ENCODE measurements around the gene SCGN.
"Not testable (repeated sequence)": the region's sequence is repeated elsewhere in the genome, so short reads cannot be mapped to it uniquely, and the experiment has no call there.

SCGN gene

DNA sequence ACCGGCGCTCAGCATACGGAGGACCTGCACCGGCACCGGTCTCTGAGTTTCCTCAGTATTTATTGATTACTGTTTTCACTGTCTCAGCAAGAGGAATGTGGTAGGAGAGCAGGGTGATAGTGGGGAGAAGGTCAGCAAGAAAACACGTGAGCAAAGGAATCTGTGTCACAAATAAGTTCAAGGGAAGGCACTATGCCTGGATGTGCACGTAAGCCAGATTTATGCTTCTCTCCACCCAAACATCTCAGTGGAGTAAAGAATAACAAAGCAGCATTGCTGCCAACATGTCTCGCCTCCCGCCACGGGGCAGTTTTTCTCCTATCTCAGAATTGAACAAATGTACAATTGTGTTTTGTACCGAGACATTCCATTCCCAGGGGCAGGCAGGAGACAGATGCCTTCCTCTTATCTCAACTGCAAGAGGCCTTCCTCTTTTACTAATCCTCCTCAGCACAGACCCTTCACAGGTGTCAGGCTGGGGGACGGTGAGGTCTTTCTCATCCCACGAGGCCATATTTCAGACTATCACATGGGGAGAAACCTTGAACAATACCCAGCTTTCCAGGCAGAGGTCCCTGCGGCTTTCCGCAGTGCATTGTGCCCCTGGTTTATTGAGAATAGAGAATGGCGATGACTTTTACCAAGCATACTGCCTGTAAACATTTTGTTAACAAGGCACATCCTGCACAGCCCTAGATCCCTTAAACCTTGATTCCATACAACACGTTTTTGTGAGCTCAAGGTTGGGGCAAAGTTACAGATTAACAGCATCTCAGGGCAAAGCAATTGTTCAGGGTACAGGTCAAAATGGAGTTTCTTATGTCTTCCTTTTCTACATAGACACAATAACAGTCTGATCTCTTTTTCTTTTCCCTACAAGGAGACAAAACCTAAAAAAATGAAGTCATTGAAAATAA is 96.8 kb downstream of the SCGN start:
- H3K27me3 ChIP-seq (ENCODE audit: control insufficient read depth in 1 of 2, insufficient read depth in 2 of 2, low read length in 2 of 2); H3K36me3 ChIP-seq (ENCODE audit: control insufficient read depth in 2 of 2, insufficient read depth in 2 of 2, low read length in 2 of 2); H3K4me1 ChIP-seq (ENCODE audit: control insufficient read depth, insufficient read depth, low read length); H3K4me3 ChIP-seq (ENCODE audit: low read length in 2 of 2); H3K27ac ChIP-seq (ENCODE audit: low read length); H3K9me3 ChIP-seq (ENCODE audit: control insufficient read depth in 2 of 2, low read length in 2 of 2); H3K9ac ChIP-seq (ENCODE audit: low read length in 2 of 2): not testable (repeated sequence)

GRCh38 chr6:25749837-25750236 is 97.8 kb downstream of the SCGN start:
- no peaks in the 10 kb centered on the region for H3K4me1 ChIP-seq (ENCODE audit: control insufficient read depth, insufficient read depth, low read length)
- H3K36me3 ChIP-seq (ENCODE audit: control insufficient read depth in 2 of 2, insufficient read depth in 2 of 2, low read length in 2 of 2), result no peaks in the 10 kb centered on the region
- no peak overlapping the region for H3K4me3 ChIP-seq (ENCODE audit: low read length in 2 of 2)
- H3K27me3 ChIP-seq (ENCODE audit: control insufficient read depth in 1 of 2, insufficient read depth in 2 of 2, low read length in 2 of 2), result no peaks in the 10 kb centered on the region
- no peak overlapping the region for H3K27ac ChIP-seq (ENCODE audit: low read length)
- no peaks in the 10 kb centered on the region for H3K9me3 ChIP-seq (ENCODE audit: control insufficient read depth in 2 of 2, low read length in 2 of 2)
- no peak overlapping the region for H3K9ac ChIP-seq (ENCODE audit: low read length in 2 of 2)

DNA sequence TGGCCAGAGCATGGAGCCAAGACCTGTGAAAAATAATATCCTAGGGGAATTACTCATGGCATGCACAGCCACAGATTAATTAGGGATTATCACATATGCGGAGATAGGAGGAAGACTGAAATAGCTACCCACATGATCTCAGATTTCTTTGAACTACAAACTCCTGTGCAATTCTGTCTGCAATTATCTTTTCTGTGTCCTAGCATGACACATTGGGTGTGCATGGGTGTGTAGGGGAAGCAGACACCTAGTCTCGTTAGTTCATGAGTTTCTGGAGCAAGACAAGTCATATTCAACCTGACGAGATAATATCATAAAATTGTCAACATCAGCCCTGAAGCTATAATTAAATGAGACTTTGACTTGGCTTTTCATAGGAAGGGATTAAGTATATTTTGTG is 98.9 kb downstream of the SCGN start:
- Histone ChIP-seq H3K9ac (ENCODE audit: low read length in 2 of 2) (no peak overlapping the region), H3K4me1 (ENCODE audit: control insufficient read depth, insufficient read depth, low read length) (no peaks in the 10 kb centered on the region), H3K36me3 (ENCODE audit: control insufficient read depth in 2 of 2, insufficient read depth in 2 of 2, low read length in 2 of 2) (no peaks in the 10 kb centered on the region), H3K4me3 (ENCODE audit: low read length in 2 of 2) (no peak overlapping the region), H3K27ac (ENCODE audit: low read length) (no peak overlapping the region), H3K9me3 (ENCODE audit: control insufficient read depth in 2 of 2, low read length in 2 of 2) (no peaks in the 10 kb centered on the region), H3K27me3 (ENCODE audit: control insufficient read depth in 1 of 2, insufficient read depth in 2 of 2, low read length in 2 of 2) (no peaks in the 10 kb centered on the region)

Measured in stomach smooth muscle (tissue), 2 donors.